ENCODE data around the gene BBS9. TPM values are rescaled to one million over a fixed set of nuclear protein-coding genes. Genes with fewer than 3 reads are reported as not detected.

Gene BBS9
- total and polyA plus RNA-seq, 2 donors (not counting 3 experiments of a cell fraction or from before 2014, with no cell fraction given) = 5.7 to 17.4 TPM

- H3K4me2 ChIP-seq (ENCODE audit: insufficient read depth, low read length) = no peak overlapping the region
- POLR2A ChIA-PET = no interaction called here
- TF ChIP-seq POLR2A (IDR thresholded peaks at IDR 0.05; ENCODE audit: low read depth, low read length) (no peak), CTCF (IDR thresholded peaks at IDR 0.05; ENCODE audit: extremely low read depth in 1 of 2, insufficient read depth in 1 of 2, low read depth in 1 of 2, low read length in 2 of 2) (no peak), MAX (IDR thresholded peaks at IDR 0.05; ENCODE audit: insufficient read depth, insufficient read length) (no peak), POLR2AphosphoS5 (IDR thresholded peaks at IDR 0.05; ENCODE audit: insufficient read depth, low read depth, low read length) (no peak), GATA2 (IDR thresholded peaks at IDR 0.05; ENCODE audit: insufficient read depth, insufficient read length, low read depth, low read length) (no peak), MYC (IDR thresholded peaks at IDR 0.05; ENCODE audit: low read depth, low read length) (no peak), JUN (IDR thresholded peaks at IDR 0.05; ENCODE audit: borderline replicate concordance, insufficient read depth, insufficient read length, low read depth) (no peak), FOS (IDR thresholded peaks at IDR 0.05; ENCODE audit: borderline replicate concordance, insufficient read depth, low read length) (no peak), EZH2 (IDR thresholded peaks at IDR 0.05; ENCODE audit: borderline replicate concordance, low read depth, low read length, severe bottlenecking) (no peak)
- BruUV-seq (replicated peaks) = no TSS peak
- no peak overlapping the region for H3K4me3 ChIP-seq (replicated peaks in 1 of 3; ENCODE audit: insufficient read depth in 1 of 3, low read depth in 1 of 3, low read length in 3 of 3)
- H3K4me1 ChIP-seq (ENCODE audit: control insufficient read depth, extremely low read depth, insufficient read depth, low read length) = peaks cover 3% of the 10 kb centered on the region
- intact Hi-C loops (cut with micrococcal nuclease) = no loop called here
- FAIRE-seq (no peak), DNase-seq (ENCODE audit: low read depth, low spot score) (no peak)
- CTCF ChIA-PET = no interaction called here
- peaks cover 3% of the 10 kb centered on the region for H3K9me1 ChIP-seq (replicated peaks; ENCODE audit: control insufficient read depth, extremely low read depth, insufficient read depth, low read length)
- dilution Hi-C loops (cut with MboI; ENCODE audit: extremely low pct_ligation_motif_present, low sequenced_read_pairs) = no loop called here
- no peak overlapping the region for H3K27ac ChIP-seq (ENCODE audit: insufficient read depth, low read depth, low read length)
- H3K79me2 ChIP-seq (ENCODE audit: control insufficient read depth, insufficient read depth, low read length) = no peaks in the 10 kb centered on the region
- H3K27me3 ChIP-seq (ENCODE audit: control insufficient read depth in 2 of 2, insufficient read depth in 2 of 2, low read length in 2 of 2) = no peaks in the 10 kb centered on the region
- no peaks in the 10 kb centered on the region for H3K36me3 ChIP-seq (ENCODE audit: control insufficient read depth in 2 of 2, extremely low read depth in 1 of 2, insufficient read depth in 2 of 2, low read length in 2 of 2)
- H4K20me1 ChIP-seq (replicated peaks; ENCODE audit: control insufficient read depth, extremely low read depth, insufficient read depth, low read length) = no peaks in the 10 kb centered on the region
- H2AFZ ChIP-seq (ENCODE audit: low read depth, low read length) = no peak overlapping the region
- H3K9ac ChIP-seq (replicated peaks; ENCODE audit: extremely low read depth, insufficient read depth, low read length) = no peak overlapping the region
- no peaks in the 10 kb centered on the region for H3K9me3 ChIP-seq (replicated peaks; ENCODE audit: control insufficient read depth, insufficient read depth, low read length)
These were observed 226.0 kb downstream of the BBS9 start for GRCh38 chr7:33355386-33355785.

Measured in endothelial cell of umbilical vein (primary cell).